Stimulated activated CD4-positive, alpha-beta T cell treated with anti-CD3 and anti-CD28 coated beads, TNF-alpha, amount 100 ng/mL, for 4 hours (primary cell): ENCODE measurements around the gene TRAF2.
"Not testable (repeated sequence)": the region's sequence is repeated elsewhere in the genome, so short reads cannot be mapped to it uniquely, and the experiment has no call there.

Experiments used
- DNase-seq, 3 experiments: peaks; one replicate each; pipeline ENCODE4 v3.0.0-alpha.2; 2020; ENCODE audit warnings: low read depth in 3 of 3

TRAF2 gene

GRCh38 chr9:136885950-136886578 lies at the start of gene TRAF2:
TRAF2 (plus strand) TSS chr9:136886516; CDS start chr9:136898741, 12,225 bp downstream.
- peak; percentile 94 to 97 (median 94) for DNase-seq

GRCh38 chr9:136837146-136837855 lies 49.0 kb upstream of the TRAF2 start:
- no peak for DNase-seq

GRCh38 chr9:136837856-136838277 lies 48.4 kb upstream of the TRAF2 start:
- not testable (repeated sequence) for DNase-seq

- no peak for DNase-seq
These were observed 47.7 kb upstream of the TRAF2 start for GRCh38 chr9:136838314-136839228.

- no peak for DNase-seq
These were observed 46.8 kb upstream of the TRAF2 start for GRCh38 chr9:136839229-136840139.

- DNase-seq = no peak
These were observed 46.0 kb upstream of the TRAF2 start for GRCh38 chr9:136840140-136840876.

- no peak for DNase-seq
These were observed 45.3 kb upstream of the TRAF2 start for GRCh38 chr9:136840877-136841645.

- not testable (repeated sequence) for DNase-seq
These were observed 44.5 kb upstream of the TRAF2 start for GRCh38 chr9:136841646-136842379.

GRCh38 chr9:136842380-136842948 lies 43.9 kb upstream of the TRAF2 start, which contains the start of gene AJM1:
AJM1 (plus strand) TSS chr9:136842478; CDS start chr9:136844415, 1,937 bp downstream.
- peak; percentile 56 to 67 (median 63) for DNase-seq

- DNase-seq = not testable (repeated sequence)
These were observed 43.0 kb upstream of the TRAF2 start for GRCh38 chr9:136843159-136843800.

- peak; percentile 32 to 51 (median 42) for DNase-seq
These were observed 42.2 kb upstream of the TRAF2 start for GRCh38 chr9:136843801-136844740.

- no peak for DNase-seq
These were observed 41.4 kb upstream of the TRAF2 start for GRCh38 chr9:136844761-136845464.

GRCh38 chr9:136845465-136846260 lies 40.7 kb upstream of the TRAF2 start:
- DNase-seq = no peak

- DNase-seq = peak in 2 of 3 experiments; percentile 20 to 38
These were observed 39.8 kb upstream of the TRAF2 start for GRCh38 chr9:136846376-136847087.
